Measurements from ENCODE around the gene DCP1A.

- TF ChIP-seq EZH2phosphoT487 (conservative IDR thresholded peaks at IDR 0.05; ENCODE audit: low read length) (no peak), CTCF (IDR thresholded peaks at IDR 0.05; ENCODE audit: insufficient read depth, low read length, poor library complexity, severe bottlenecking) (no peak)
These were observed 95.0 kb downstream of the DCP1A start for GRCh38 chr3:53252096-53252946.
